Measurements from ENCODE around the gene C1orf21. TPM values are rescaled to one million over a fixed set of nuclear protein-coding genes. Genes with fewer than 3 reads are reported as not detected.

C1orf21 gene
- total and polyA plus RNA-seq, 2 donors (not counting 3 experiments of a cell fraction or from before 2014, with no cell fraction given), result 0.79 to 8.5 TPM

DNA sequence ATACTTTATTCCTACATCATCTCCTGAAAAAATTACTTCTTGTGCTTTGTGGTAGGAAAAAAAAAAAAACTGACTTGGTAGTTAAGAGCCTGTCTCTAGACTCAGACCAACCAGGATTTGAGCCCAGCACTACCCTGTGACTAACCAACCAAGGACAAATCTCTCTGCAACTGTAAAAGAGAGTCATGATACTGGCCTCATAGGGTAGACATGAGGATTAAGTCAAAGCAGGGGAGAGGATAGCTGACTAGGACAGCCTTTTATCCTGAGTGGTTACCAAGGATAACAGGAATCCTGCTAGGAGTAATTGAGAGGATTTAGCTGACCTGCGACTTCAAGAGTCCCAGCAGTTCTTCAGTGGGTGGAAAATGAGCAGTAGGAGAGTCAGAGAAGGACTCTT lies 112.8 kb downstream of the C1orf21 start:
- H3K36me3 ChIP-seq (ENCODE audit: control insufficient read depth in 2 of 2, extremely low read depth in 1 of 2, insufficient read depth in 2 of 2, low read length in 2 of 2), result no peaks in the 10 kb centered on the region
- H3K27me3 ChIP-seq (ENCODE audit: control insufficient read depth in 2 of 2, insufficient read depth in 2 of 2, low read length in 2 of 2), result no peaks in the 10 kb centered on the region
- no peaks in the 10 kb centered on the region for H3K9me1 ChIP-seq (replicated peaks; ENCODE audit: control insufficient read depth, extremely low read depth, insufficient read depth, low read length)
- DNase-seq (ENCODE audit: low read depth, low spot score) (no peak), FAIRE-seq (no peak)
- intact Hi-C loops (cut with micrococcal nuclease), result loop anchor here (10.0 kb wide), 1 partner anchor 425 kb away; no protein-coding TSS in a partner anchor
- no TSS peak for BruUV-seq (replicated peaks)
- no peak overlapping the region for H3K27ac ChIP-seq (ENCODE audit: insufficient read depth, low read depth, low read length)
- H3K9me3 ChIP-seq (replicated peaks; ENCODE audit: control insufficient read depth, insufficient read depth, low read length), result no peaks in the 10 kb centered on the region
- H3K79me2 ChIP-seq (ENCODE audit: control insufficient read depth, insufficient read depth, low read length), result no peaks in the 10 kb centered on the region
- no peaks in the 10 kb centered on the region for H3K4me1 ChIP-seq (ENCODE audit: control insufficient read depth, extremely low read depth, insufficient read depth, low read length)
- no peak overlapping the region for H3K9ac ChIP-seq (replicated peaks; ENCODE audit: extremely low read depth, insufficient read depth, low read length)
- dilution Hi-C loops (cut with MboI; ENCODE audit: extremely low pct_ligation_motif_present, low sequenced_read_pairs), result no loop called here
- H2AFZ ChIP-seq (ENCODE audit: low read depth, low read length), result no peak overlapping the region
- ChIA-PET POLR2A (no interaction called here), CTCF (interaction anchor here (0.9 to 1.6 kb wide), 2 partner anchors 11 to 164 kb away, joined by 3 to 5 read pairs; no protein-coding TSS in a partner anchor)
- H4K20me1 ChIP-seq (replicated peaks; ENCODE audit: control insufficient read depth, extremely low read depth, insufficient read depth, low read length), result no peaks in the 10 kb centered on the region
- no peak for TF ChIP-seq EZH2 (IDR thresholded peaks at IDR 0.05; ENCODE audit: borderline replicate concordance, low read depth, low read length, severe bottlenecking)
- no peak for TF ChIP-seq POLR2A (IDR thresholded peaks at IDR 0.05; ENCODE audit: low read depth, low read length)
- H3K4me3 ChIP-seq (replicated peaks in 1 of 3; ENCODE audit: insufficient read depth in 1 of 3, low read depth in 1 of 3, low read length in 3 of 3), result no peak overlapping the region
- no peak overlapping the region for H3K4me2 ChIP-seq (ENCODE audit: insufficient read depth, low read length)

GRCh38 chr1:184502161-184502560 lies 115.3 kb downstream of the C1orf21 start:
- DNase-seq (ENCODE audit: low read depth, low spot score), result no peak
- dilution Hi-C loops (cut with MboI; ENCODE audit: extremely low pct_ligation_motif_present, low sequenced_read_pairs), result no loop called here
- H3K4me1 ChIP-seq (ENCODE audit: control insufficient read depth, extremely low read depth, insufficient read depth, low read length), result peaks cover 5% of the 10 kb centered on the region
- no peak overlapping the region for H3K4me2 ChIP-seq (ENCODE audit: insufficient read depth, low read length)
- H3K27me3 ChIP-seq (ENCODE audit: control insufficient read depth in 2 of 2, insufficient read depth in 2 of 2, low read length in 2 of 2), result no peaks in the 10 kb centered on the region
- ChIA-PET CTCF (no interaction called here), POLR2A (no interaction called here)
- BruUV-seq (replicated peaks), result no TSS peak
- H2AFZ ChIP-seq (ENCODE audit: low read depth, low read length), result no peak overlapping the region
- no peaks in the 10 kb centered on the region for H3K9me3 ChIP-seq (replicated peaks; ENCODE audit: control insufficient read depth, insufficient read depth, low read length)
- TF ChIP-seq EZH2 (IDR thresholded peaks at IDR 0.05; ENCODE audit: borderline replicate concordance, low read depth, low read length, severe bottlenecking), result no peak
- TF ChIP-seq, protein P1, sequence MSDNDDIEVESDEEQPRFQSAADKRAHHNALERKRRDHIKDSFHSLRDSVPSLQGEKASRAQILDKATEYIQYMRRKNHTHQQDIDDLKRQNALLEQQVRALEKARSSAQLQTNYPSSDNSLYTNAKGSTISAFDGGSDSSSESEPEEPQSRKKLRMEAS (IDR thresholded peaks at IDR 0.05; ENCODE audit: insufficient read depth, insufficient read length), result no peak
- no peaks in the 10 kb centered on the region for H3K9me1 ChIP-seq (replicated peaks; ENCODE audit: control insufficient read depth, extremely low read depth, insufficient read depth, low read length)
- no peaks in the 10 kb centered on the region for H3K36me3 ChIP-seq (ENCODE audit: control insufficient read depth in 2 of 2, extremely low read depth in 1 of 2, insufficient read depth in 2 of 2, low read length in 2 of 2)
- no peak overlapping the region for H3K27ac ChIP-seq (ENCODE audit: insufficient read depth, low read depth, low read length)
- intact Hi-C loops (cut with micrococcal nuclease), result no loop called here
- no peak for FAIRE-seq
- no peak overlapping the region for H3K4me3 ChIP-seq (replicated peaks in 1 of 3; ENCODE audit: insufficient read depth in 1 of 3, low read depth in 1 of 3, low read length in 3 of 3)
- H3K9ac ChIP-seq (replicated peaks; ENCODE audit: extremely low read depth, insufficient read depth, low read length), result no peak overlapping the region
- no peaks in the 10 kb centered on the region for H3K79me2 ChIP-seq (ENCODE audit: control insufficient read depth, insufficient read depth, low read length)
- H4K20me1 ChIP-seq (replicated peaks; ENCODE audit: control insufficient read depth, extremely low read depth, insufficient read depth, low read length), result no peaks in the 10 kb centered on the region
